HG03066 (cell line): ENCODE measurements around the gene MS4A14.
A peak's percentile ranks its signal among the peaks of the same experiment; 100 is the strongest.
"Not testable (repeated sequence)": the region's sequence is repeated elsewhere in the genome, so short reads cannot be mapped to it uniquely, and the experiment has no call there.

Source experiments
- ATAC-seq: cut with Tn5 transposase; IDR thresholded peaks from one replicate; pipeline ENCODE4 v1.9.1; 2021; ENCODE audit warnings: low read depth; ENCODE audit not compliant: unreplicated experiment

The MS4A14 gene

GRCh38 chr11:60389279-60389910 is 6.9 kb upstream of the MS4A14 start:
- peak; percentile 80 for ATAC-seq

- no peak for ATAC-seq
Observed at GRCh38 chr11:60390419-60390818, 5.8 kb upstream of the MS4A14 start.

- ATAC-seq, result no peak
Observed at GRCh38 chr11:60392361-60392760, 3.9 kb upstream of the MS4A14 start.

GRCh38 chr11:60393016-60393415 is 3.2 kb upstream of the MS4A14 start:
- no peak for ATAC-seq

- ATAC-seq, result no peak
Observed at GRCh38 chr11:60394666-60395380, 1.4 kb upstream of the MS4A14 start.

- peak; percentile 85 for ATAC-seq
Observed at GRCh38 chr11:60396799-60397198, 540 bp downstream of the MS4A14 start.

GRCh38 chr11:60420015-60420414 is 23.8 kb downstream of the MS4A14 start:
- no peak for ATAC-seq

GRCh38 chr11:60422609-60423008 is 26.4 kb downstream of the MS4A14 start:
- ATAC-seq, result no peak

- no peak for ATAC-seq
Observed at GRCh38 chr11:60428517-60428916, 32.3 kb downstream of the MS4A14 start.

- ATAC-seq, result no peak
Observed at GRCh38 chr11:60429272-60429671, 33.0 kb downstream of the MS4A14 start, which contains the start of gene MS4A5. Gene MS4A5 (plus strand): TSS chr11:60429572. CDS start chr11:60429675, 103 bp downstream.

- no peak for ATAC-seq
Observed at GRCh38 chr11:60431251-60431650, 35.0 kb downstream of the MS4A14 start.

- ATAC-seq, result no peak
Observed at GRCh38 chr11:60433401-60433800, 37.1 kb downstream of the MS4A14 start.

GRCh38 chr11:60447070-60447469 is 50.8 kb downstream of the MS4A14 start:
- ATAC-seq, result no peak

GRCh38 chr11:60447846-60448245 is 51.6 kb downstream of the MS4A14 start:
- no peak for ATAC-seq

- ATAC-seq, result not testable (repeated sequence)
Observed at GRCh38 chr11:60451185-60451584, 54.9 kb downstream of the MS4A14 start.

- no peak for ATAC-seq
Observed at GRCh38 chr11:60454212-60454611, 58.0 kb downstream of the MS4A14 start.

GRCh38 chr11:60455531-60456042 is 59.3 kb downstream of the MS4A14 start, which contains the start of gene MS4A1:
Gene MS4A1 (plus strand): TSS chr11:60455847. CDS start chr11:60462375, 6,528 bp downstream.
- ATAC-seq, result peak; percentile 80

- peak; percentile 41 for ATAC-seq
Observed at GRCh38 chr11:60457576-60457975, 61.3 kb downstream of the MS4A14 start.

- no peak for ATAC-seq
Observed at GRCh38 chr11:60459345-60459744, 63.1 kb downstream of the MS4A14 start.
